Measurements from ENCODE around the gene EDN1. TPM values are rescaled to one million over a fixed set of nuclear protein-coding genes. Genes with fewer than 3 reads are reported as not detected.

EDN1 gene
- total RNA-seq, 1 donor from 2014 or later, result 64.4 TPM

GRCh38 chr6:12311106-12311505 is 20.9 kb downstream of the EDN1 start:
- Histone ChIP-seq H3K36me3 (ENCODE audit: insufficient read depth, low read length) (no peaks in the 10 kb centered on the region), H3K9me3 (ENCODE audit: insufficient read depth, low read depth, low read length) (no peaks in the 10 kb centered on the region), H2AFZ (ENCODE audit: low read depth, low read length) (no peak overlapping the region), H3K79me2 (ENCODE audit: insufficient read depth, low read length) (no peaks in the 10 kb centered on the region), H4K20me1 (ENCODE audit: insufficient read depth, low read length) (no peaks in the 10 kb centered on the region), H3K27ac (ENCODE audit: low read depth, low read length) (no peak overlapping the region), H3K4me2 (ENCODE audit: low read length) (no peak overlapping the region), H3K27me3 (ENCODE audit: insufficient read depth, low read length) (no peaks in the 10 kb centered on the region), H3K4me3 (ENCODE audit: insufficient read depth, low read depth, low read length) (no peak overlapping the region), H3K4me1 (ENCODE audit: insufficient read depth, low read length) (peaks cover 9% of the 10 kb centered on the region), H3K9ac (ENCODE audit: low read length) (no peak overlapping the region)
- DNase-seq (ENCODE audit: low read depth) (no peak), FAIRE-seq (no peak)
- H3K4me1 Mint-ChIP-seq (ENCODE audit: low read depth, unreplicated experiment), result peaks cover 26% of the 10 kb centered on the region
- TF ChIP-seq EZH2 (IDR thresholded peaks at IDR 0.05; ENCODE audit: insufficient read depth, low read length) (no peak), CTCF (IDR thresholded peaks at IDR 0.05; ENCODE audit: insufficient read depth, low read depth, low read length) (no peak)
- H3K36me3 Mint-ChIP-seq (ENCODE audit: low read depth, unreplicated experiment), result no peaks in the 10 kb centered on the region
- no peaks in the 10 kb centered on the region for H3K27me3 Mint-ChIP-seq (ENCODE audit: low read depth, unreplicated experiment)
- H3K9me3 Mint-ChIP-seq (ENCODE audit: unreplicated experiment), result no peaks in the 10 kb centered on the region
- H3K27ac Mint-ChIP-seq (ENCODE audit: unreplicated experiment), result no peak overlapping the region
- H3K4me3 Mint-ChIP-seq (ENCODE audit: unreplicated experiment), result no peak overlapping the region

GRCh38 chr6:12312736-12313135 is 22.6 kb downstream of the EDN1 start:
- Mint-ChIP-seq H3K4me1 (ENCODE audit: low read depth, unreplicated experiment) (peaks cover 26% of the 10 kb centered on the region), H3K4me3 (ENCODE audit: unreplicated experiment) (no peak overlapping the region), H3K9me3 (ENCODE audit: unreplicated experiment) (no peaks in the 10 kb centered on the region), H3K27me3 (ENCODE audit: low read depth, unreplicated experiment) (no peaks in the 10 kb centered on the region), H3K36me3 (ENCODE audit: low read depth, unreplicated experiment) (no peaks in the 10 kb centered on the region), H3K27ac (ENCODE audit: unreplicated experiment) (peak overlapping the region; percentile 70)
- DNase-seq (ENCODE audit: low read depth), result peak; percentile 64
- Histone ChIP-seq H3K36me3 (ENCODE audit: insufficient read depth, low read length) (no peaks in the 10 kb centered on the region), H3K4me1 (ENCODE audit: insufficient read depth, low read length) (peaks cover 9% of the 10 kb centered on the region), H3K27me3 (ENCODE audit: insufficient read depth, low read length) (no peaks in the 10 kb centered on the region), H4K20me1 (ENCODE audit: insufficient read depth, low read length) (no peaks in the 10 kb centered on the region), H3K4me2 (ENCODE audit: low read length) (no peak overlapping the region), H3K4me3 (ENCODE audit: insufficient read depth, low read depth, low read length) (no peak overlapping the region), H3K79me2 (ENCODE audit: insufficient read depth, low read length) (no peaks in the 10 kb centered on the region), H3K9me3 (ENCODE audit: insufficient read depth, low read depth, low read length) (no peaks in the 10 kb centered on the region), H2AFZ (ENCODE audit: low read depth, low read length) (no peak overlapping the region), H3K9ac (ENCODE audit: low read length) (no peak overlapping the region), H3K27ac (ENCODE audit: low read depth, low read length) (no peak overlapping the region)
- peak; percentile 9 for FAIRE-seq
- no peak for TF ChIP-seq CTCF (IDR thresholded peaks at IDR 0.05; ENCODE audit: insufficient read depth, low read depth, low read length)
- no peak for TF ChIP-seq EZH2 (IDR thresholded peaks at IDR 0.05; ENCODE audit: insufficient read depth, low read length)

- no peak for FAIRE-seq
- H3K27me3 ChIP-seq (ENCODE audit: insufficient read depth, low read length), result no peaks in the 10 kb centered on the region
- Mint-ChIP-seq H3K36me3 (ENCODE audit: low read depth, unreplicated experiment) (no peaks in the 10 kb centered on the region), H3K9me3 (ENCODE audit: unreplicated experiment) (no peaks in the 10 kb centered on the region), H3K4me3 (ENCODE audit: unreplicated experiment) (no peak overlapping the region), H3K4me1 (ENCODE audit: low read depth, unreplicated experiment) (peaks cover 26% of the 10 kb centered on the region), H3K27me3 (ENCODE audit: low read depth, unreplicated experiment) (no peaks in the 10 kb centered on the region), H3K27ac (ENCODE audit: unreplicated experiment) (peak overlapping the region; percentile 70)
- H3K36me3 ChIP-seq (ENCODE audit: insufficient read depth, low read length), result no peaks in the 10 kb centered on the region
- no peak overlapping the region for H2AFZ ChIP-seq (ENCODE audit: low read depth, low read length)
- no peak overlapping the region for H3K4me3 ChIP-seq (ENCODE audit: insufficient read depth, low read depth, low read length)
- TF ChIP-seq CTCF (IDR thresholded peaks at IDR 0.05; ENCODE audit: insufficient read depth, low read depth, low read length) (no peak), EZH2 (IDR thresholded peaks at IDR 0.05; ENCODE audit: insufficient read depth, low read length) (no peak)
- no peaks in the 10 kb centered on the region for H4K20me1 ChIP-seq (ENCODE audit: insufficient read depth, low read length)
- no peaks in the 10 kb centered on the region for H3K79me2 ChIP-seq (ENCODE audit: insufficient read depth, low read length)
- peaks cover under 1% of the 10 kb centered on the region for H3K9me3 ChIP-seq (ENCODE audit: insufficient read depth, low read depth, low read length)
- DNase-seq (ENCODE audit: low read depth), result no peak
- no peak overlapping the region for H3K9ac ChIP-seq (ENCODE audit: low read length)
- no peak overlapping the region for H3K27ac ChIP-seq (ENCODE audit: low read depth, low read length)
- peaks cover 9% of the 10 kb centered on the region for H3K4me1 ChIP-seq (ENCODE audit: insufficient read depth, low read length)
- H3K4me2 ChIP-seq (ENCODE audit: low read length), result no peak overlapping the region
Observed at GRCh38 chr6:12313306-12313991, 23.3 kb downstream of the EDN1 start.

Measured in astrocyte (in vitro differentiated cells and primary cell).